HG02571 (cell line): ENCODE results near the gene BSND.

ENCODE experiments used
- ATAC-seq: cut with Tn5 transposase; IDR thresholded peaks from one replicate; pipeline ENCODE4 v1.9.1; 2021; ENCODE audit warnings: mild to moderate bottlenecking, moderate library complexity; ENCODE audit not compliant: unreplicated experiment

BSND gene

GRCh38 chr1:54990916-54991315 is 7.8 kb upstream of the BSND start:
- ATAC-seq = no peak

DNA sequence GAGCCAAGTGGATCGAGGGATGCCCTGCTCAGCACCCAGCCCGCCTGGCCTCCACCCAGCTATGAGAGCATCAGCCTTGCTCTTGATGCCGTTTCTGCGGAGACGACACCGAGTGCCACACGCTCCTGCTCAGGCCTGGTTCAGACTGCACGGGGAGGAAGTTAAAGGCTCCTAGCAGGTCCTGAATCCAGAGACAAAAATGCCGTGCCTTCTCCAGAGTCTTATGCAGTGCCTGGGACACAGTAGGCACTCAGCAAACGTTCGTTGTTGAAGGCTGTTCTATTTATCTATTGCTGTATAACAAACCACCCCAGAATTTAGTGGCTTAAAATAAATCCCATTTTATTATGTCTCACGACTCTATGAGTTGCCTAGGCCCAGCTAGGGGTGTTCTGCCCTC is 6.8 kb upstream of the BSND start:
- ATAC-seq = no peak

DNA sequence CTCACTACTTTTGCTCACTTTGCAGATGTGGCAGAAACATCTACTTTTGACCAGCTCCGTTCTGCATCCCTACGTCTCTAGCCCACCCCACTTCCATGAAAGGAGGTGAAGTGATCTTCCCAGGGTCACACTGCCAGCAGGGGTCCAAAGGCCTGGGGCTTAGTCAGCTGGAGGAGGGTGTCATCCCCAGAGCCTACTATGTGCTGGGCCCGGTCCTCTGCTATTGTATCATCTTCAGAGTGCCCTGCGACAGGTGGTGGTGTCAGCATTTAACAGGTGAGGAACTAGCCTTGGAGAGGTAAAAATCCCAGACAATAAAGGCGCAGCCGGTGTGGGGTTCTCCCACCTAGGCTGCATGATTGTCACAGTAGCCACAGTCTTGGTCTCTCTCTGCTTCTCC is 5.6 kb upstream of the BSND start:
- no peak for ATAC-seq

GRCh38 chr1:54994355-54994990 is 4.3 kb upstream of the BSND start:
- ATAC-seq = no peak

GRCh38 chr1:54995013-54995760 is 3.5 kb upstream of the BSND start:
- no peak for ATAC-seq

- ATAC-seq = no peak
Observed at GRCh38 chr1:54995835-54996234, 2.9 kb upstream of the BSND start.

DNA sequence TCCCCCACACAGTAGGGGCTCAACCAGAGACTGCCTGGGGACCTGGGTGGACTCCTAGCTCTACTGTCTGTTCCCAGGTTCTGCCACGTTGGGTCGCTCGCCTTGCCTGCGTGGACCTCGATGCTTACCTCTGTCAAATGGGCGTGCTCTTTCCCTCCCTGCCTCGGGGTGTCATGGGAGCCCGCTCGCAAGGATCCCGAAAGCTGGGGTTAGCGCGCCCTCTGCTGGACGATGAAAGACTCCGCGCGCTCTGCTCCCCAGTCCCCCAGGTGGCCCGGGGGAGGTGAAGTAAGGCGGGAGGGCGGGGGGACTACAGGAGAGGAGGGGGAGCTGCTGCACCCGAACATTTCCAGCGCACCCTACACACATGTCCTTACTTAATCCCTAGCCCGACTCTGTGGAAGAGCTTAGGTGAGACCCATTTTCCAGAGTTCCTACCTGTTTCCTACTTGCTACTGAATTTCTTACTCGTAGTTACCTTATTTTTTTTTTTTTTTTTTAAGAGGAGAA is 2.3 kb upstream of the BSND start:
- ATAC-seq = peak; percentile 72

DNA sequence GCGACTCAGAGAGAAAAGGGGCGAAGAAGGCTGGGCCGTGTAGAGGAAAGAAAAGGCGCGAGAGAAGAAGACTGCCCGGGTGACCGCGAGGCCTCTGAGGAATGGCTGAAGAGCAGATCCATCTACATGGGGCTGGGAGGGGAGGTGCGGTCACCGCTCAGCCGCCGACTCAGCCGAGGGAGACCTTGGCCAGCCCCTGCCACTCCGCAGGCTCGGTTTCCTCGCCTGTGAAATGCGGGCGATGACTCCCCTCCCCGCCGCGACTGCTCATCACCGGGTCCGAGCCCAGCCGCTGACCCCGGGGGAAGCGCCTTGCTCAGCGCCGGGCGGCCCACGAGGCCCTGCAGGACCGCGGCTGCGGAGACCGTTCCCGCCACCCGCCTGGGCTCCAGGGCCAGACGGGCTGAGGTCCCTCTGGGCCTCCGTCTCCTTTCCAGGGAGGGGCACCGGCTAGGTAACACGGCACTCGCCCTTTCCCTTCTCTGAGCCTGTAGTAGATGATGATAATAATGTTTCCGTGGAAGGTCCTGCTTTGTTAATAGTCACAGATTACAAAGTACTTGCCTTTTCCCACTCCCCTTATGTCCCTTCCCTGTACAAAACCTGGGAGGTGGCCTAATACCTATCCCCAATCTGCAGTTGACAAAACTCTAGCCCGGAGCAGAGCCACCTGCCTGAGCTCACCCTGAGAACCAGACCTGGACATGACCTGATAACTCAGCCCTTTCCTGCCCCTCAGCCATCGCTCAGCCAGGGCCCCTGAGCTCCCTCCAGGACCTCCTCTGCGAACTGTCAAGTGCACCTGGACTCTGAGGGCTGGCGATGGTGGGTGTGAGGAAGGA is 1.6 kb upstream of the BSND start:
- no peak for ATAC-seq

GRCh38 chr1:54997711-54997986 is 1.1 kb upstream of the BSND start:
- no peak for ATAC-seq

DNA sequence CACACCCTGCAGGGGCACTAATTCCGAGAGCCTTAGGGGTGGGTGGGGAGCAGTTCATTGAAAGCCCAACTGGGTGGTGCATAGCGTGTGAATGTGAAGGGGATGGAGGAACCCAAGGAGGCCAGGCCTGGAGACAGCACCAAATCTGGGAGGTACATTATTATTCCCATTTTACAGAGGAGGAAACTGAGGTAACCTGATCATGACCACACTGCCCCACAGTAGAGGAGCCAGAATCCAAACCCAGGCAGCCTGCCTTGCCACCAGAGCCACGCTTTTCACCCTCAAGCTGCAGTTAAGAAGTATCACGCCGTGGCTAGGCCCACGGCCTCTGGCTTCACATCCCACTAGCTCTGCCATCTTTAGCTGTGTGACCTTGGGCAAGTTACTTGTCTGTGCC is 633 bp upstream of the BSND start:
- ATAC-seq = no peak

- no peak for ATAC-seq
Observed at GRCh38 chr1:55000110-55001085, 1.7 kb downstream of the BSND start.

GRCh38 chr1:55001311-55001710 is 2.6 kb downstream of the BSND start:
- ATAC-seq = no peak

- no peak for ATAC-seq
Observed at GRCh38 chr1:55002686-55003085, 4.0 kb downstream of the BSND start.

DNA sequence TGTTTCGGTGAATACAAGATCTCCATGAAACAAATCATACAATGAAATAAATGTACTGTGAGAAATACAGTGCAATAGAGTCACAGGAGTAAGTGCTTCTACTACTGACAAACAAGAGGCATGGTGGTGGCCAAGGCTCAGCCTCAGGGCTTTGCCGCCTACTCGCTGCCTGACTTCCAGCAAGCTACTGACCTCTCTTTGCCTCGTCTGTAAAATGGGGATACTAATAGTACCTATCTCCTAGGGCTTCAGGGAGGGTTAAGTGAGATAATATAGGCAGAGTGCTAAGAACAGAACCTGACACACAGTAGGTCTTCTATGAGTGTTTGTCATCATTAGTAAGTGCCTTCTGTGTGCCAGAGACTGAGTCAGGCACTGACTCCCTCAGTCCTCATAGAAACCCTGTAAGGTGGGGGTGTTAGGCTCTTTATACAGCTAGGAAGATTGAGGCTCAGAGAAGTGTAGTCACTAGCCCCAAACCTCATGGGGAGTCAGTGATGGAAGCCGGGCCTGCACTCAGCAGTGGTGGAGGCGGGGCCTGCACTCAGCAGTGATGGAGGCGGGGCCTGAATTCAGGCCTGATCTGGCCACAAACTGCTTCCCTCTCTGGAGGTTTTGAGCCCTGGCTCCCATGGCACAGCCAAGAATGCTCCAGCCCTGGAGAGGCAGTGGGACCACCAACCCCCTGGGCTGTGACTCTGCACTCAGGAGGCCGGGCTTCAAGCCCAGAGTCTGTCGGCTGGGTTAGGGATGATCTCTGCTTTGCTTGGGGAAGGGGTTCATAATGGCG is 6.8 kb downstream of the BSND start:
- no peak for ATAC-seq

DNA sequence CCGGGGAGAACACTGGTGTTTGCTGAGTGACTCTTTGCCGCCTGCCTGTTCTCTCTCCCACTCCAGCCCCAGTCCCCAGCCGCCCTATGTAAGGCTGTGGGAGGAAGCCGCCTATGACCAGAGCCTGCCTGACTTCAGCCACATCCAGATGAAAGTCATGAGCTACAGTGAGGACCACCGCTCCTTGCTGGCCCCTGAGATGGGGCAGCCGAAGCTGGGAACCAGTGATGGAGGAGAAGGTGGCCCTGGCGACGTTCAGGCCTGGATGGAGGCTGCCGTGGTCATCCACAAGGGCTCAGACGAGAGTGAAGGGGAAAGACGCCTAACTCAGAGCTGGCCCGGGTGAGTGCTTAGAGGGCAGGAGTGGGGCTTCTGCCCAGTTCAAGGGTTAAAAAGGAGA is 8.2 kb downstream of the BSND start:
- no peak for ATAC-seq

- no peak for ATAC-seq
Observed at GRCh38 chr1:55007625-55008024, 8.9 kb downstream of the BSND start.

DNA sequence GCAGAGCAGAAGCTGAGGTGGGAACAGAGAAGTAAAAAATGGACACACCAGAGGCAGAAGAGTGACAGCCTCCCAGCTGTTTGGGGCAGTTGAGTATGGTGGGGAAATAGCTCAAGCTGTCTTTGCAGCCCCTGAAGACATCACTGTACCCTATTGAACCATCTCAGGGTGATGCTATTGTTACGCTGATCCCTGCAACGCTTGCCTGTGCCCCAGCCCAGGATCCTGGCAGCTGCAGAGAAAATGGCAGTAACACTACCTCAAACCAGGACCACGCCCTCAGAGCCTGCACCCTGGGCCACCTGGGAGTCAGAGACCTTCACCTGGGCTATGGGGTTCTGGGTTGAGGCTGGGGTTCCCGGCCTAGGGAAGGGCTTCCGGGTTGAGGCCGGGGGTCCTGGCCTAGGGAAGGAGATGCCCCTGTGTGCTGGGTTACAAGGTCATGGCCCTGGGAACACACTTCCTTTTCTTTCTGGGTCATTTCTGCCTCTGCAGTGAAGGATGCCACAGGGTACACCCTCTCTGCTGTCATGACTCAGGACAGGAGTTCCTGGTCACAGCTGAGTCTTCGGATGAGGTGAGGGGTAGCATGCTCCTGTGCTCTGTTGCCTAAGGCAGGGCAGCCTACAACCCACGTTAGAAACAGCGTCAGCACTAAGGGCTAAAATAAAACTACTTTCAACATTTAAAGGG is 11.6 kb downstream of the BSND start:
- no peak for ATAC-seq

DNA sequence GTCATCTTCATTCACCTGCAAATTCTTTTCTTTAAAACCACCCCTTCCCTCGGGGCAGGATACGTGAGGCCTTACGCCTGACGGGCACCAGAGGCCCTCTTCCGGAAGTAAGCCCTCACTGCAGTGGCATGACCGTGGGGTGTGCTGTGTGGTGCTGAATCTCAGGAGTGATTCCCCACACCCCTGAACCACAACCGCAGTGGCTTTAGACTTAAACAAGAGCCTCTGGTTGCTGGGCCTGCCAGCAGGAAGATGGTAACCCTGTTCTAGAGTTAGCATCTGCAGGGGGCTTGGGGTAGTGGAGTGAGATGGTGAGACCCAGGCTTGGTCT is 12.1 kb downstream of the BSND start:
- no peak for ATAC-seq

GRCh38 chr1:55012661-55013060 is 13.9 kb downstream of the BSND start:
- ATAC-seq = no peak

DNA sequence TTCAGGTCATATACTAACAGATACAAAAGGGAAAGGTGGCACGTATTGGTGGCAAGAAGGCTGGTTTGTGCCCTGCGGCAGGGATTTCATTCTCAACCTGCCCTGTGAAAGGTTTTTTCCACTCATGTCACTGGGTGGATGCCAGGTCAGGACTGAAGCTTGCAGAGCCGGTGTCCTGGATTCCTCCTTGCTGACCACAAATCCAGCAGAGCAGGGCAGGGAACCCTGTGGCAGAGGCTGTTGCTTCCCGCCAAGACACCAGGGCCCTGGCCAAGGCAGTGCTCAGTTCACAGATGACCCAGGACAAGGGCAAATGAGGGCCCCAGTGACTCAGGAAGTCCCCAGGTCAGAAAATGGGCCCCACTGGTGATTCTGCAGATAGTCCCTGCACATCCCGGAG is 16.4 kb downstream of the BSND start:
- ATAC-seq = no peak
